ENCODE data around the gene ZCCHC8.
"Not testable (repeated sequence)": the region's sequence is repeated elsewhere in the genome, so short reads cannot be mapped to it uniquely, and the experiment has no call there.

Gene ZCCHC8

GRCh38 chr12:122506393-122506938 lies 5.7 kb upstream of the ZCCHC8 start:
- DNase-seq, result no peak

GRCh38 chr12:122505419-122506051 lies 4.8 kb upstream of the ZCCHC8 start:
- DNase-seq, result no peak

- DNase-seq, result no peak
Observed at GRCh38 chr12:122503783-122504590, 3.3 kb upstream of the ZCCHC8 start.

GRCh38 chr12:122503147-122503751 lies 2.5 kb upstream of the ZCCHC8 start:
- DNase-seq, result no peak

GRCh38 chr12:122501489-122501989 lies 807 bp upstream of the ZCCHC8 start:
- DNase-seq, result no peak

GRCh38 chr12:122499991-122500684 lies 594 bp downstream of the ZCCHC8 start:
- DNase-seq, result peak; percentile 37

GRCh38 chr12:122495258-122495657 lies 5.5 kb downstream of the ZCCHC8 start:
- DNase-seq, result no peak

GRCh38 chr12:122493222-122493621 lies 7.5 kb downstream of the ZCCHC8 start:
- not testable (repeated sequence) for DNase-seq

GRCh38 chr12:122491991-122492390 lies 8.7 kb downstream of the ZCCHC8 start:
- DNase-seq, result no peak

- no peak for DNase-seq
Observed at GRCh38 chr12:122489038-122489437, 11.7 kb downstream of the ZCCHC8 start.

GRCh38 chr12:122487807-122488206 lies 12.9 kb downstream of the ZCCHC8 start:
- DNase-seq, result not testable (repeated sequence)

- no peak for DNase-seq
Observed at GRCh38 chr12:122486805-122487426, 13.8 kb downstream of the ZCCHC8 start.

- not testable (repeated sequence) for DNase-seq
Observed at GRCh38 chr12:122486360-122486759, 14.4 kb downstream of the ZCCHC8 start.

- DNase-seq, result not testable (repeated sequence)
Observed at GRCh38 chr12:122484385-122484784, 16.3 kb downstream of the ZCCHC8 start.

- no peak for DNase-seq
Observed at GRCh38 chr12:122483969-122484368, 16.8 kb downstream of the ZCCHC8 start.

GRCh38 chr12:122481861-122482260 lies 18.9 kb downstream of the ZCCHC8 start:
- no peak for DNase-seq

- no peak for DNase-seq
Observed at GRCh38 chr12:122480753-122481152, 20.0 kb downstream of the ZCCHC8 start.

- DNase-seq, result no peak
Observed at GRCh38 chr12:122474324-122474716, 26.4 kb downstream of the ZCCHC8 start.

GRCh38 chr12:122473543-122474323 lies 27.0 kb downstream of the ZCCHC8 start:
- DNase-seq, result no peak

- DNase-seq, result no peak
Observed at GRCh38 chr12:122471324-122472226, 29.2 kb downstream of the ZCCHC8 start.
